Right lobe of liver (tissue), 6 donors: ENCODE measurements around the gene PAK1. TPM values are rescaled to one million over a fixed set of nuclear protein-coding genes. Genes with fewer than 3 reads are reported as not detected.
A peak's percentile ranks its signal among the peaks of the same experiment; 100 is the strongest.

Source experiments
- ATAC-seq, 4 donors: fragments of 200-7000 bp; cut with Tn5 transposase; one replicate each; pipeline ENCODE4 v1.9.1; 2020; ENCODE audit warnings: mild to moderate bottlenecking in 4 of 4, moderate library complexity in 4 of 4
- DNase-seq, 3 donors: peaks; one replicate each; pipeline ENCODE4 v3.0.0-alpha.2; 2020
- H3K27ac ChIP-seq, 3 donors: fragments of 200-600 bp; one replicate each; pipeline ENCODE4 v1.8.0; 2022
- H3K27me3 ChIP-seq, 2 donors: fragments of 200-600 bp; one replicate each; pipeline ENCODE4 v1.8.0; 2022
- H3K36me3 ChIP-seq, 4 donors: fragments of 200-600 bp; sonication (generic) in 1 of 4; one replicate each; pipeline versions ENCODE4 v1.5.1 to v1.8.0; 2017 to 2022; ENCODE audit warnings: control low read depth in 1 of 4
- H3K4me1 ChIP-seq, 4 donors: fragments of 200-600 bp; sonication (generic) in 1 of 4; one replicate each; pipeline versions ENCODE4 v1.5.1 to v1.8.0; 2017 to 2022; ENCODE audit warnings: control low read depth in 1 of 4
- H3K4me3 ChIP-seq, 3 donors: fragments of 200-600 bp; one replicate each; pipeline ENCODE4 v1.8.0; 2022
- H3K9me3 ChIP-seq, 4 donors: fragments of 200-600 bp; sonication (generic) in 1 of 4; one replicate each; pipeline versions ENCODE4 v1.5.1 to v1.8.0; 2017 to 2022; ENCODE audit warnings: control low read depth in 1 of 4
- POLR2A ChIP-seq: fragments of 450-650 bp; IDR thresholded peaks from one replicate; pipeline ENCODE4 v1.6.1; 2017; ENCODE audit warnings: antibody characterized with exemption, mild to moderate bottlenecking
- WGBS: methylation state at CpG from one replicate; pipeline ENCODE4 v1.1.6; 2018; ENCODE audit warnings: low coverage, low lambda C conversion rate; ENCODE audit not compliant: insufficient coverage; ENCODE audit errors: missing lambda C conversion rate; 5-methylcytosine and 5-hydroxymethylcytosine counted together
- intact Hi-C, 2 donors: fragments of 100-400 bp; cut with DNase I; formaldehyde crosslinking; loops; one replicate each; pipeline versions ENCODE4 v1.11.2 to v1.14.1; 2022
- total RNA-seq, 6 experiments: library from RNA; depleted of rRNA in 2 of 6; stranded (reverse); fragments of >200 nt in 2 of 6; fragmentation: NEBNext Ultra II Directional in 3 of 6; extraction: Animal tissue kit (Norgen Biotek cat#: 25700) in 3 of 6; gene quantifications; one replicate each; pipeline versions ENCODE4 v1.1.0 to v1.2.4, GENCODE V29; 2016 to 2023
- TF ChIP-seq, protein P1 (sequence below), 4 donors: fragments of 200-600 bp in 3 of 4; fragments of 450-650 bp in 1 of 4; IDR thresholded peaks; one replicate each; pipeline versions ENCODE4 v1.5.1 to v1.8.0; 2016 to 2022; ENCODE audit warnings: antibody characterized with exemption in 4 of 4, mild to moderate bottlenecking in 2 of 4
- donor health status: DM: no; HTN: yes; CAD: no.
- donor health status: DM: no; HTN: no; CAD: no.
- donor health status: DM: no; HTN: no; CAD: no.
- donor health status: DM: no; HTN: yes; CAD: no.
- donor health status: DM: no; HTN: yes; CAD: no.

Gene PAK1
- total RNA-seq, 6 experiments from 2014 or later, result 7.3 to 14.5 (median 9.3) TPM

DNA sequence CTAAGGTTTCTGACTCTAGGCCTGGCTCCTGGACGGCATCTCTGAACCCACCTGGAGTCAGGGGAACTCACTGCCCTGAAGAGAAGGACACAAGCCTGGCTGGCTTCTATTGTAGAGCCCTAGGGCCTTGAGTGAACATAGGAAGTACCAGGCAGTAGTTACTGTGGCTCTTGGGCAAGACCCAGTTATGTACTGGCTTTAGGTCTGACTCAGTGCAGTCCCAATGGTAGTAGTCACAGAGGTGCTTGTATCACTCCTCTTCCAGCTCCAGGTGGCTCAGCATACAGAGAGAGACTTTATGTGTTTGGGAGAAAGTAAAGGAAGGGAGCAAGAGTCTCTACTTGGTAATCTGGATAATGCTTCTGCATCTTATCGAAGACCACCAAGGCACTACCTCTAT is 13.9 kb upstream of the PAK1 start:
- TF ChIP-seq POLR2A, result no peak
- TF ChIP-seq, protein P1, sequence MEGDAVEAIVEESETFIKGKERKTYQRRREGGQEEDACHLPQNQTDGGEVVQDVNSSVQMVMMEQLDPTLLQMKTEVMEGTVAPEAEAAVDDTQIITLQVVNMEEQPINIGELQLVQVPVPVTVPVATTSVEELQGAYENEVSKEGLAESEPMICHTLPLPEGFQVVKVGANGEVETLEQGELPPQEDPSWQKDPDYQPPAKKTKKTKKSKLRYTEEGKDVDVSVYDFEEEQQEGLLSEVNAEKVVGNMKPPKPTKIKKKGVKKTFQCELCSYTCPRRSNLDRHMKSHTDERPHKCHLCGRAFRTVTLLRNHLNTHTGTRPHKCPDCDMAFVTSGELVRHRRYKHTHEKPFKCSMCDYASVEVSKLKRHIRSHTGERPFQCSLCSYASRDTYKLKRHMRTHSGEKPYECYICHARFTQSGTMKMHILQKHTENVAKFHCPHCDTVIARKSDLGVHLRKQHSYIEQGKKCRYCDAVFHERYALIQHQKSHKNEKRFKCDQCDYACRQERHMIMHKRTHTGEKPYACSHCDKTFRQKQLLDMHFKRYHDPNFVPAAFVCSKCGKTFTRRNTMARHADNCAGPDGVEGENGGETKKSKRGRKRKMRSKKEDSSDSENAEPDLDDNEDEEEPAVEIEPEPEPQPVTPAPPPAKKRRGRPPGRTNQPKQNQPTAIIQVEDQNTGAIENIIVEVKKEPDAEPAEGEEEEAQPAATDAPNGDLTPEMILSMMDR (IDR thresholded peaks at IDR 0.05), result no peak

DNA sequence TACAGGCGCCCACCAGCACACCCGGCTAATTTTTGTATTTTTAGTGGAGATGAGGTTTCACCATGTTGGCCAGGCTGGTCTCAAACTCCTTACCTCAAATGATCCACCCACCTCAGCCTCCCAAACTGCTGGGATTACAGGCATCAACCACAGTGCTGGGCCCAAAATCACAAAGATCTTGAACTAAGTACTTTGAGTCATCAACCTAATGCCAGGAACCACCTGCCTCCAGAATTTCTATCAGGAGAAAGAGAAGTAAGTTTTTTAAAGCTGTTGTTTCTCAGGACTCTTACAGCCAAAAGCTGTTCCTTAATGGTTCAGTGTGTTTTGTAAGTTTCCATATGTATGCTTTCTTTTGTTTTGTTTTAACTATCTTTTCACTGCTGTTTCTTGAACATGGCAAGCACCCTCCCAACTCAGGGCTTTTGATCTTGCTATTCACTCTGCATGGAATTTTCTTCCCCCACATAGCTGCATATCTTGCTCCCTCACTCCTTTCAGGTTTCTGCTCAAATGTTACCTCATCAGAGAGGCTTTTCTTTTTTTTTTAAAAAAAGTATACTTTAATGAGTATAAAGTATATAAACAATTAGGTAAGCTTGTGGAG is 6.0 kb upstream of the PAK1 start:
- ATAC-seq (no peak), DNase-seq (no peak)
- Histone ChIP-seq H3K9me3 (no peaks in the 10 kb centered on the region), H3K27me3 (no peaks in the 10 kb centered on the region), H3K36me3 (no peaks in the 10 kb centered on the region), H3K4me3 (no peak overlapping the region), H3K27ac (no peak overlapping the region), H3K4me1 (no peaks in the 10 kb centered on the region)
- intact Hi-C loops, result no loop called here
- no peak for TF ChIP-seq POLR2A
- TF ChIP-seq, protein P1 (IDR thresholded peaks at IDR 0.05), result no peak
- 80% methylated on average over 2 of the region's 2 CpGs for WGBS

More for the DNA sequence above, 13.9 kb upstream of the PAK1 start:
- H3K4me1 ChIP-seq, result no peaks in the 10 kb centered on the region
- ATAC-seq (no peak), DNase-seq (no peak)
- intact Hi-C loops, result no loop called here
- no peaks in the 10 kb centered on the region for H3K27me3 ChIP-seq
- 100% methylated on average over 1 of the region's 2 CpGs for WGBS
- no peak overlapping the region for H3K4me3 ChIP-seq
- H3K27ac ChIP-seq, result no peak overlapping the region
- H3K36me3 ChIP-seq, result no peaks in the 10 kb centered on the region
- peaks cover 0 to 2% (median 0%) of the 10 kb centered on the region in 4 donors for H3K9me3 ChIP-seq

DNA sequence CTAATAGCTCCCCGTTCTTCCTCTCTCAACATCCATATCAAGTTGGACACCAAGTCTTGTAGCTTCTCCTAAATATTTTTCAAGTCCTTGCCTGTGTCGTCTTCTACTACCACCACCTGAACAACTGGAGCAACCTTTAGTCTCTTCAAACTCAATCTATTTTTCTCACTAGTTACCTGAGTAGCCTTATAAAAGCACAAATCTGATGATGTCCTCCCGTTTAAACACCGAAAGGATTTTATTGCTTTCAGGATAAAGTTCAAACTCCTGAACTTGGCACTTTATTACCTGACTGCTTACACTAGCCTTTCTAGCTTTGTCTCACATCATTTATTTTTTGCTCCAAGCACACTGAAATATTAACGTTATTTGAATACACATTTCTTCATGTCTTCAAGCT is 1.3 kb upstream of the PAK1 start:
- H3K4me1 ChIP-seq, result peaks cover 0 to 8% (median 3%) of the 10 kb centered on the region in 4 donors
- 33% methylated on average over 5 of the region's 5 CpGs for WGBS
- ATAC-seq, result no peak
- no peak for DNase-seq
- intact Hi-C loops, result no loop called here
- no peaks in the 10 kb centered on the region for H3K9me3 ChIP-seq
- no peak overlapping the region for H3K4me3 ChIP-seq
- no peaks in the 10 kb centered on the region for H3K36me3 ChIP-seq
- no peak for TF ChIP-seq POLR2A
- TF ChIP-seq, protein P1 (IDR thresholded peaks at IDR 0.05), result no peak
- H3K27ac ChIP-seq, result peak overlapping the region in 2 of 3 donors; percentile 67 to 77
- no peaks in the 10 kb centered on the region for H3K27me3 ChIP-seq

DNA sequence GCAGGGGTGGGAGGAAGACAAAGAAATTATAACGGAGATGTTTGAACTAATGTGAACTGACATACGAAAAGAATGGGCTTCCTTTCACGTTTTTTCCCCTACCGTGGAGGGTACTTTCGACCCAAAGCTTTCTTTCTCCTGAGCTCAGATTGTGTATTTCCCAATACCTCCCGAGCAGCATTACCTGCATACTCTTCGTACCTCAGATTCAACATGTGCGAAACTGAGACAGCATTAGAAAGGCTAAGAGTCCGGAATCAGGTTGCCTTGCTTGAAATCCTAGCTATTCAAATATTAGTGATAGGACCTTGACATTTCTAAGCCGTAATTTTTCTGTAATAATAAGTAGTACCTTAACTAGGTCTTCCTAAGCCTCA is 778 bp upstream of the PAK1 start:
- 20% methylated on average over 10 of the region's 10 CpGs for WGBS
- Histone ChIP-seq H3K4me1 (peaks cover 0 to 9% (median 4%) of the 10 kb centered on the region in 4 donors), H3K4me3 (peak overlapping the region; percentile 68 to 69 (median 68)), H3K27ac (peak overlapping the region in 2 of 3 donors; percentile 67 to 77), H3K9me3 (no peaks in the 10 kb centered on the region), H3K36me3 (no peaks in the 10 kb centered on the region), H3K27me3 (no peaks in the 10 kb centered on the region)
- DNase-seq (no peak), ATAC-seq (peak in 3 of 4 donors; percentile 8 to 15 (median 10))
- intact Hi-C loops, result no loop called here
- TF ChIP-seq, protein P1 (IDR thresholded peaks at IDR 0.05), result no peak
- TF ChIP-seq POLR2A, result no peak
